Pons (tissue), 1 donor: ENCODE measurements around the gene COP1.
"Not testable (repeated sequence)": the region's sequence is repeated elsewhere in the genome, so short reads cannot be mapped to it uniquely, and the experiment has no call there.

Experiments
- DNase-seq: peaks from one replicate; pipeline ENCODE4 v3.0.0-alpha.2; 2016; ENCODE audit warnings: low spot score

COP1 gene

GRCh38 chr1:176206961-176207902 is at the start of gene COP1:
TSS of gene COP1 (minus strand) at chr1:176207286. CDS start at chr1:176206978, 308 bp downstream.
- DNase-seq: peak; percentile 98

DNA sequence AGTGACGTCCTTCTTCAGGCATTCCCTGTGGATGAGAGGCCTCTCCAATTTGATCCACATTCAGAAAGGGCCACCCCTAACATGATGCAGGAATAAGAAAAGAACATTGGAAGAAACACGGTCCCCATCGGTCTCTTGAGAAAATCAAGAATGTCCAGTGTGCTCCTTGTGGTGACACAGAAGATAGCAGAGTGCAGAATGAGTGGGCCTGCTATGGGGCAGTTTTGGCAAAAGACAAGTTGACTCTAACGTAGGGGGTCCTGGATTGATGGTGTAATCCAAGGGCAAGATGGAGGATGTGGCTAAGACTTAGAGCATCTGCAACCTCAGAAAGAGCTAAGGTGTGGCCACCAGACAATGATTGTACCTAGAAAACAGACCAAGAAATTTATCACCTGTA is 45.1 kb upstream of the COP1 start:
- DNase-seq: no peak

DNA sequence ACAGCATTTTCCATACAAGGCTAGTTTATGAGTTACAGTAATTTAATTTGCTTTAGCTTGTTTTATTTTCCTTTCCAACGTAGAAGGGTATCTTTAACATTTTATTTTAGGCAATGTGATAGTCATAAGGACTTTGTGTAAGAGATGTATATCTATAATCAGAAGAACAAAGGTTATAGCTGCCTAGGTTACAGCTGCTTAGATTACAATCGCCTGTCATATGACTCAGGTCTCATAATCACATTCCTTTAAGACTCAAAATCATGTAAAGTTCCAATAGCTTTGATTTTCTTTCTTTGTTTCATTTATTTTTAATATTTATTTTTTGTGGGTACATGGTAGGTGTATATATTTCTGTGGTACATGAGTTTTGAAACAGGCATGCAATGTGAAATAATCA is 37.8 kb upstream of the COP1 start:
- DNase-seq: no peak

DNA sequence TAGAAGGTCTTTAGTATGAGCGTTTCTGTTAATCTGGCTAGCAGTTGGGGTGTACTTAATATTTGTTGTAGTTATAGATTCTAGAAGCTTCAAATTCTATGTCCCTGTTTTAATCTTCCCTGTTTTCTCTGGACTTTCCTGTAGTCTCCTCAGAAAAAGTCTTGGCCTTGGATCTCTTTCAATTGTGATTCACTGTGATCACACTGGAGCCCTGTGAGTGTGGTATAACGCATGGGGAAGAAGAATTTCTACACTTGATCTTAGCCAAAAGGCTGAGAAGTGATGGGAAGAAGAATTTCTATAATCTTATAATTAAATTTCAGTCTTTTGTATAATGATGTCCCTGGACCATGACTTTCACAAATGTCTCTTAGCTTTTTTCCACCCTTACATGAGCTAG is 36.7 kb upstream of the COP1 start:
- DNase-seq: no peak

DNA sequence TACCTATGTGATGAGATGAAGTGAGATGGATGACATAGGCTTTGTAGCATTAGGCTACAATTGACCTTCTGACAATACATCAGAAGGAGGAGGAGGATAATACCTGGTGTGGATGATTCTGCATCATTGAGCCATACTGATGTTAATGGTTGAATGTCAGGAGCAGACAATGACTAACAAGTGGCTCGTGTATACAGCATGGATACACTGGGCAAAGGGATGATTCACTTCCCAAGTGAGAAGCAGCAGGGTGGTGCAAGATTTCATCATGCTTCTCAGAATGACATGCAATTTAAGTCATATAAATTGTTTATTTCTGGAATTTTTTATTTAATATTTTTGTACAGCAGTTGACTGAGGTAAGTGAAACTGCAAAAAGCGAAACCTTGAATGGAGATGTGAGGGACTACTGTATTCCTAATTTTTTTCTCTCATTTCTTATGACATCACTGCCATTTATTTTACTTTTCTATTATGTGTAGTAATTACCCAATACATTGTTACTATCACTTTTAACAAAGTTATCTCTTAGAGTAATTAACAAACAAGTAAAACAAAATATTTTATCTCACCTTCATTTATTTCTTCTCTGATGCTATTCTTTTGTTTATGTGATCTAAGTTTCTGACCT is 34.4 kb upstream of the COP1 start:
- DNase-seq: no peak

- DNase-seq: not testable (repeated sequence)
Measured at GRCh38 chr1:176233657-176234056, 26.6 kb upstream of the COP1 start.

DNA sequence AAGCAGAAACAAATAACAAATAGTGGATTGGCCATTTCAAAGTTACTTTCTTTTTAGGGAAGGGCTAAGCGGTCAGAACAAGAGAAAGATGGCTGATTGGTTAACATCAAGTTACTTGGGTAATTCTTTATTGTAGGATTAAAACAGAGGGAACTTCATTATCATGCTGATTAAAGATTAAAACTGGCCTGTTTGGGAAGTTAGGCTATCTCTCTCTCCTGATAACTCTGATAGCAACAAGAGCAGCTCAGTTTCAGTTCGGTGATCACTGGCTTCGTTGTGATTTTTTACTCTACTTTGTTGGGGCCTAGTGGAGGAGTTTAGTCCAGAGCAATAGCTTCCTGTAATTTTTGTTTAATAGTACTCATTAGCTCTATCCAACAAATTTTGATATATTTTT is 20.5 kb upstream of the COP1 start:
- no peak for DNase-seq

GRCh38 chr1:176225911-176226310 is 18.8 kb upstream of the COP1 start:
- no peak for DNase-seq

DNA sequence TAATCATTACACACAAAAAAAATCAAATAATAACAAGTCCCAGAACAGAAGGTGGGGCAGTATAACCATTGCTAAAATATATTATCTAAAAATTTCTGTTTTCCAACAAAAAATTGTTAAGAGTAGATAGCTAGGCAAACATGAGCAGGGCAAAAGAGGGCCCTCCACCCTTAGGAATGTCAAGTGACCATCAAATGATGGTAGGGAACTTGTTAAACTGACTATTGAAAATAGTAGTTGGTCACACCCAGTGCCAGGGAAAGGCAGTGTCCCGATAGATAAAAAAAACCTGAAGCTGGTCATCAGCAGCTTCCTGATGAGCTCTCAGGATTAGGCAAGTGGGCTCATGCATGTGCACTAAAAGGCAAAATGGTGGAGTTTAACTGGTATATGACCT is 18.4 kb upstream of the COP1 start:
- no peak for DNase-seq

GRCh38 chr1:176222196-176222595 is 15.1 kb upstream of the COP1 start:
- DNase-seq: no peak

GRCh38 chr1:176220100-176220689 is 13.1 kb upstream of the COP1 start:
- DNase-seq: no peak

DNA sequence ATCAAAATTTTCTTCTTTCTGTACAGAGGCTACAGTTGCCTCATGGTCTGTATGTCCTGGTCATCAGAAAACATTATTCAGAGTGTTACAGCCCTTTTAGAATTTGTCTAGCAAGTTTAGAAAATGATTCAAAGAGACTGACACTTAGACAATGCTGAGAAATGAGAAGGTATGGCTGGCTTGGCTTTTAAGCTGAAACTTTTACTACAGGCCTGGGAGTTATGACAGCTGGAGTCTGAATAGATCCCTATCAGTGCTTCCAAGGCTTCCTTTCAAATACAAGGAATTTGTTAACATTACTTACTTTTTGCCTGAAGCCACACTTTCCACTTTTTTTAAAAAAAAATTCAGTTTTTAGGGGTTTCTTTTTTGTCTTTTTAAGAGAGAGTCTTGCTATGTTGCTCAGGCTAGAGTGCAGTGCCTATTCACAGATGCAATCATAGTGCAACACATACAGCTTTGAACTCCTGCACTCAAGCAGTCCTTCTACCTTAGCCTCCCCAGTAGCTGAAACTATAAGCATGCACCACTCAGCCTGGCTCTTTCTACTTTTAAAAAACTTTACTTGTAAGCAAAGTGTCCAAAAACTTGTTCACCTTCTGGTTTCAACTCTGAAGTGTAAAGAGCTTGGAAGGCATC is 10.5 kb upstream of the COP1 start:
- no peak for DNase-seq

- no peak for DNase-seq
Measured at GRCh38 chr1:176216031-176216430, 8.9 kb upstream of the COP1 start.

- DNase-seq: no peak
Measured at GRCh38 chr1:176211396-176212165, 4.5 kb upstream of the COP1 start.

GRCh38 chr1:176208034-176208433 is 948 bp upstream of the COP1 start:
- no peak for DNase-seq

DNA sequence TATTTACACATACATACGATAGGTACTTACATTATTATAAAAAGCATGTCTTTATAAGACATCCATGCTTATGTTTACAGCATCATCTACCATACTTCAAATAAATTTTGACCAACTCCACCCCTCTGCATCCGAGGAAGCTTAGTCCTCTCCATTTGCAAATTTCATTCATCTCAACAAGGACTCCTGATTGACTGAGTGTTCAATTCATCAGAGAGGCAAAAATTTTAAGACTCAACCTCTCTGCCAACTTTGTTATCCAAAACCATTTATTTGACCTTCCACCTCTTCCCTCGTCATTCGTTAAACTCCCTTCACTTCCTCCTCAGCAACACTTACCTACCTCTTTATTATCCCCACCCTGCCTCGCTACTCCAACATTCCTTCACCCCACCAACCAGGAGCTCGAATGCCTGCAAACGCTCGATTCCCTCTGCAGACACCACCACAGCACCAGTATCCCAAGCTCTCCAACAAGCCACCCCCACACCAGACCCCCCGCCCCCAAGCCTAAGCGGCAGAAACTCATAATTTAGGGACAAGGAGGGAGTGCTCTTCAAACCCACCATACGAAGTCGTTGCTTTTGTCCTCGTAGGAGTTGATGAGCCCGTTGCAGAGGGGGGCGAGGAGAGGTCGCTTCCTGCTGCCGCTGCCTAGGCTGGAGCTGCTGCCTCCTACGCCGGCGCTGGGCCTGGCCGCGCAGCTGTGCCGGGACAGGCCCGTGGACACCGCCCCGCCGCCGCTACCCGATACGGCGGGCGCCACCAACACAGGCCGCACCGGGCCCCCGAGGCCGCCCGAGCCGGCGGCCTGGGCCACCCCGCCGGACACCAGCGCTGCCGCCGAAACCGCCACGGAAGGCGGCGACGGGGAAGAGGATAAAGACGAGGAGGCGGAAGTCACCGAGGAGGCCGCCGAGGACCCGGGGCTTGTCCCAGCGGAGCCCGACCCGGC is 803 bp downstream of the COP1 start:
- DNase-seq: peak; percentile 12

- DNase-seq: no peak
Measured at GRCh38 chr1:176205332-176205914, 1.7 kb downstream of the COP1 start.

DNA sequence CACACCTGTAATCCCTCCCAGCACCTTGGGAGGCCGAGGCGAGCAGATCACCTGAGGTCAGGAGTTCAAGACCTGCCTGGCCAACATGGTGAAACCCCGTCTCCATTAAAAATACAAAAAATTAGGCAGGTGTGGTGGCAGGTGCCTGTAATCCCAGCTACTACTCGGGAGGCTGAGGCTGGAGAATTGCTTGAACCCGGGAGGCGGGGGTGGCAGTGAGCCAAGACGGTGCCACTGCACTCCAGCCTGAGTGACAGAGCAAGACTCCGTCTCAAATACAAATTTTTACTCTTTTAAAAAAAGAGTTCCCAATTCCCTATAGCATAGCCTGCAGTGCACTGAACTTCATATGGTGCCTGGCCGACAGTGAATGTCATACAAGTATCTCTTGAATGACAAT is 2.4 kb downstream of the COP1 start:
- DNase-seq: not testable (repeated sequence)

DNA sequence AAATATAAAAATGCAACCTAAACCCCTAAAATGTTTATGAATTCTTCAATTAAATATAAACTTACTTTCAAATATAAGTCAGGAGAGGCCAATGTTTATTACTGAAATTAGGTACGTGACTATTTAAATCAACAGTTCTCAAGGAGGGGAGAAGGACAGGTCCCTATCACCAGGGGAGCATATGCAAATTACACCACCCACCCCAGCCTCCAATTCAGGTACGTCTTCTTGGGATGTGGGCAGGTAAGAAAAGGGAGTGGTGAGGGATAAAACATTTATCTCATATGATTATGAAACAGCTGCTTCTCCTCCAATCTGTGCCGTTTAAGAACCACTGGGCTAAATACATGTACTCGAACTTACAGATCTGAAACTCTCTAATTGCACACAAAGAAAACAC is 3.4 kb downstream of the COP1 start:
- DNase-seq: no peak

DNA sequence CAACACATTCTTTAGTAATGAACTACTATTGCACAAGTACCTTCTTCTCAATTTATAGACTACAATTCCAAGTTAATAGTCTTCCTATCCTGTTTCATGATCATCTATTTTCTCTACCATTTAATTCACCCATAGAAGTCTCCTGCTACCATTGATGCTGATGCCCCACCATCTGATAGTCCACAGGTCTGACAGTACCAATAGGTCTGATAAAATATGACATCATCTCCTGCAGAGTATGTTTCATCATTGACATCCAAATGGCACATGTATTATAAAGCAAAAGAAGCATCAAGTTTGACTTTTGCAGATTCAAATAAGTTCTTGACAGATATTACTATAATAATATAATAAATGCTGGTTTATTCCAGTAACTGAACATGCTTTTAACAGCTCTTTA is 5.5 kb downstream of the COP1 start:
- DNase-seq: no peak
